Measurements from ENCODE around the gene KCNJ9.

Gene KCNJ9

DNA sequence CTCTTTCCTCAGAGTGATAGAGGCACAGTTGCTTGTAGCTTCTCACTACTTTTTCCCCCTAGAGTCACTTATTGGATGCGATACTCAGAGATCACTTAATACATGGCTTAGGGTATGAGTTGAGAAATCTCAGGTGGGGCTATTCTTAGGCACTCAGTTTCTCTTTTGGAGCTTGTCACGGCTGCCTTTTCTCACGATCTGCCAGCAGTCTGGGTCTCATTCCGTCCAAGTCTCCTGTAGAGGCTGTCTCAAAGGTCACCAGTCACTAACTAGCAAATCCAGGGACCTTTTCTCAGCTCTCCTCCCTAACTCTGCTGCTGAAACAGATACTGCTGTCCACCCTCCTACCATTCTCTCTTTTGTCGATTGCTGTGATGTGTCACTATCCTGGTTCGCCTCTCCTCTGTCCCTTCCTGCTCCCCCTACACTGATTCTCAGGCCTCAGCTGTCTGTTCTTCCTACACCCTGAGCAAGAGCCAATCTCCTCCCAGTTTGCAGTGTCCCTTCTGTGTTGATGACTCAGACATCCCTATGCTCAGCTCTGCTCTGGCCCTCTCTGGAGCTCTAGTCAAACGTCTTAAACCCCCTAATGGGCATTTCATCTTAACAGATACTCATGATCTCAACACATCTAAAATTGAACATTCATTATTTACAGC is 46.7 kb downstream of the KCNJ9 start:
- no peak for DNase-seq

DNA sequence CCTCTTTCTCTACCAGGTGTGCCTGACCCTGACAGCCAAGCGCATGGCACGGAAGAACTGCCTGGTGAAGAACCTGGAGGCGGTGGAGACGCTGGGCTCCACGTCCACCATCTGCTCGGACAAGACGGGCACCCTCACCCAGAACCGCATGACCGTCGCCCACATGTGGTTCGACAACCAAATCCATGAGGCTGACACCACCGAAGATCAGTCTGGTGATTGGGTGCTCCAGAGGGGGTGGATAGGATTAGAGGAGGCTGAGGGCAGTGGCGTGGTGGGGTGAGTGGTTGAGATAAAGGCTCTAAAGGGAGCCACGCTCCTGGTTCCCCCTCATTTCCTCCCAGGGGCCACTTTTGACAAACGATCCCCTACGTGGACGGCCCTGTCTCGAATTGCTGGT is 47.3 kb downstream of the KCNJ9 start:
- DNase-seq = no peak

DNA sequence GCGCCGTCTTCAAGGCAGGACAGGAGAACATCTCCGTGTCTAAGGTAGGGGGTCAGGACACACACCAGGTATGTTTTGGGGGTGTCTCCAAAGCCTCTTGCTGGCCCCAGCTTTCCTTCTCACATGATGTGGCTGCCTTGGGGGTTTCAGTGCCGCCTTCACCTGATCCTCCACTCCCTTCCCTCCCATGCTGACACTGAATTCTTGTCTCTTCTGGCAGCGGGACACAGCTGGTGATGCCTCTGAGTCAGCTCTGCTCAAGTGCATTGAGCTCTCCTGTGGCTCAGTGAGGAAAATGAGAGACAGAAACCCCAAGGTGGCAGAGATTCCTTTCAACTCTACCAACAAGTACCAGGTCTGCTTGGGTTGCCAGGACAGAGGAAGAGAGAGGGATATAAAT is 47.7 kb downstream of the KCNJ9 start:
- DNase-seq = no peak

DNA sequence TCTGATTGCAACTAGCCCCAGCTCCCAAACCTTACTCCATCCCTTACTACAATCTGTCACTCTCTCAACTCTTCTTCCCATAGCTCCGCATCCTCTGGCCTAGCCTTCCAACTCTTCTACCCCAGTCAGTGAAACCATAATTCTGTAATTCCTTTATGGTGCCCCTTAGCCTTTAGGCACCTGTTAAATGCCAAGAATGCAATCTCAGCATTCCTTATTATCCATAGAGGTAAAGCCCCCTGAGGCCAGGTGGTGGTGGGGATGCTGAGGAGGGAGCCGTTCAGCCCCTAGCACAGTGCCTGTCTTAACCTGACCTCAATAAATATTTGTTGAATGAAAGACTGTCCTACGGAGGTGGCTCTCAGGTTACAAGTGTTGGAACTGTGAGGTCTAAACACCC is 48.2 kb downstream of the KCNJ9 start:
- DNase-seq = no peak

DNA sequence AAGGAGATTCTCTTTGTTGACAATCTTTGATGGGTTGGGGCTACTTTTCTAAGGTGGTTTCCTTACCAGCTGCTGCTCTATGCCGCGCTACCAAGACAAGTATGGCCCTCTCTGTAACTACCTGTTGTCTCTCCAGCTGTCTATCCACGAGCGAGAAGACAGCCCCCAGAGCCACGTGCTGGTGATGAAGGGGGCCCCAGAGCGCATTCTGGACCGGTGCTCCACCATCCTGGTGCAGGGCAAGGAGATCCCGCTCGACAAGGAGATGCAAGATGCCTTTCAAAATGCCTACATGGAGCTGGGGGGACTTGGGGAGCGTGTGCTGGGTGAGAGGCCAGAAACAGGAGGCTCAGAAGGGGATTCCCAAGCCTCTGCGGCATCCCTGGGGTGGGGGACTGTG is 48.6 kb downstream of the KCNJ9 start:
- no peak for DNase-seq

DNA sequence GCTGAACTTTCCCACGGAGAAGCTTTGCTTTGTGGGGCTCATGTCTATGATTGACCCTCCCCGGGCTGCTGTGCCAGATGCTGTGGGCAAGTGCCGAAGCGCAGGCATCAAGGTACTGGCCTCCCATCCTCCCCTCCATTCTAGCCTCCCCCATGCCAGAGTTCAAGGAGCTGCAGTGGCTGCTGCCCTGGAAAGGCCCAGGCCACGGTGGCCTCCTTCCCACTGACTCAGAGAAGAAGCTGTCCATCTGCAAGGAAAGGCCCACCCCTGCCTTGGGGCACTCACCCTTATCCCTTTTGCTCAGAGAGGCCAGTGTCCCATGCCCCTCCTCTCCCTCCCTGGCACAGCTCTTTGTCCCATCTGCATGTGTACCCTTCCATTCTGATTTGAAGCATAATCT is 49.1 kb downstream of the KCNJ9 start:
- no peak for DNase-seq

DNA sequence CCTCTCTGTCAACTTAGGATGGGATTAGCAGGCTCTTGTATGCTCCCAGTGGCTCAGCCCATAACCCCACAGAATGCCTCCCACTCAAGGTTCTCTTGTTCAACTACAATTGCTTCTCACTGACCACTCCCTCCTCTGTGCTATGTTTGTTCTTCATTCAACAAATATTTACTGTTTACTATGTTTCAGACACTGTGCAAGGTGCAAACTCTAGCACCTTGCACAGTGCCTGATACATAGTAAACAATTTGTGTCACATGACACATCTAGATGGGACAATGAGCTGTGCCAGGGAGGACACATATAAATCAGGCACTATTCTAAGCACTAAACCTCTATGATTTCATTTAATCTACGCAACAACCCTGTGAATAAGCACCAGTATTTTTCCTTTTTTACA is 49.6 kb downstream of the KCNJ9 start:
- no peak for DNase-seq

DNA sequence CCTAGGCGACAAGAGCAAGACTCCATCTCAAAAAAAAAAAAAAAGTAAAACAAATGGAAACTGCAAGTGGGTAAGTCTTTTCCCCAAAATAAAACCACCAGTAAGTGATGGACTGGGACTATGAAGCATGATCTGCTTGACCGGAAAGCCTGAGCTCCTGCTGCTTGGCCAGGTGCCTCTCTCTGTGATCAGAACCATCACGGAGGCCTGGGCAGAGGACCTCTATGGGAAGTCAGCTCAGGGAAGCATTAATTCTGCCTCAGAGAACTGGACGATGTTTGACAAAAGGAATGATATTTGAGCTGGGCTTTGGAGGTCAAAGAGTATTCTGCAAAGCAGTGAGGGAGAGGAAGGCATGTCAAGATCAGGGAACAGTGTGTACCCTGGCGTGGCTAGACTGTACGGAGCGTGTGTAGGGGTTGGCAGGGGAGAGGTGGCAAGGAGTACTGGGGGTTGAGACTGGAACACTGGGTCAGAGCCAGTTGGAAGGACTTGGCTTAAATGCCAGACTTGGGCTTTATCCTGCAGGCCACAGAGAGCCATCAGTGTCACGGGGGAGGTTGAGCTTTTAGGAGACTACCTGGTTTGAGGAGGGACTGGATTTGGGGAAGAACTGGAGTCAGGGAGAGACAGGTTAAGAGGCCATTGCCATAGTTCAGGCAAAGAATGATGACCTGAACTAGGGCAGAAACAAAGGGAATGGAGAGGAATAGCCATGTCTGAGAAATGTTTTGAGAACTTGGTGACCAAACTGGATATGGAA is 50.6 kb downstream of the KCNJ9 start:
- DNase-seq = no peak

DNA sequence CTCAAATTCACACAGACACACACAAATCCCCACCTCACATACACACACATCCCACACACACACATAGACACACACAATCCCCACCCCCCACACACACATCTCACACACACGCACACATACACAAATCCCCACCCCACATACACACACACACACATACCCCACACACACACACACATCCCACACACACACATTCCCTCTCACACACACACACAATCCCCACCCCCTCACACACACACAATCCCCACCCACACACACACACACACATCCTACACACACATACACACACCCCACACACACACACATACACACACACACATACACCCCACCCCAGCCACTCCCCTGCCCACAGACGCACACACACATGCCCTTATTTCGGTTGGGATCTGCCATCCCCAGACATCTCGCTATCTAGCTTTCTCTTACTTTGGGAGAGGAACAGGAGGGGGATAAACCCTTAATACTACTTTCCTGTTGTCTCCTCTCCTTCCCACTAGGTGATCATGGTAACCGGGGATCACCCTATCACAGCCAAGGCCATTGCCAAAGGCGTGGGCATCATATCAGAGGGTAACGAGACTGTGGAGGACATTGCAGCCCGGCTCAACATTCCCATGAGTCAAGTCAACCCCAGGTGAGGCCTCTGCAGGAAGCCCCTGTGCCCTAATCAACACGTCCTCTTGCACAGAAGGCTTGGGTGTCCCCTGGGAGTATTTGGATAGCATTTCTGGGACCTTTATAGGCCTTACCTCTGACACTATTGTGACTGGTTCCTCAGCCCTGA is 52.8 kb downstream of the KCNJ9 start:
- DNase-seq = no peak

DNA sequence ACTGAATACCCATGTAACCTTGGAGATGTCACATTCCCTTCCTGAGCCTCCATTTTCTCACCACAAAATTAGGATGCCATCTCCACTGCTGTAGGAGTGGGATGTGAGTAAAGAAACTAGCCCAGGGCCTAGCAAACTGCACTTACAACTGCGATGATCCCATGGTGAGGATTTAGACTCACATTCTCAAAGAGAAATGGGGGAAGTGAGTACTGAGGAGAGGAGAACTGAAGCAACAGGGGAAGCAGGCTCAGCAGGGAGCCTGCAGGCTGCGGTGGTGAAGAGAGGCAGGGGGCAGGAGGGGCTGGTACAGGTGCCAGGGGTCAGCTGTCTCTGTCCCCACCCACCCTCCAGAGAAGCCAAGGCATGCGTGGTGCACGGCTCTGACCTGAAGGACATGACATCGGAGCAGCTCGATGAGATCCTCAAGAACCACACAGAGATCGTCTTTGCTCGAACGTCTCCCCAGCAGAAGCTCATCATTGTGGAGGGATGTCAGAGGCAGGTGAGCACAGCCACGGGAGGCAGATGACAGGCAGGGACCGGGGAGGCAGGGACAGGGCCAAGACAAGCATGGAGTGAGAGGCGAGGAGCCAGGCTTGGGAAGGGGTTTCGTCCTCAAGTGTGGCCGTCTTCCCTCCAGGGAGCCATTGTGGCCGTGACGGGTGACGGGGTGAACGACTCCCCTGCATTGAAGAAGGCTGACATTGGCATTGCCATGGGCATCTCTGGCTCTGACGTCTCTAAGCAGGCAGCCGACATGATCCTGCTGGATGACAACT is 53.6 kb downstream of the KCNJ9 start:
- DNase-seq = no peak

DNA sequence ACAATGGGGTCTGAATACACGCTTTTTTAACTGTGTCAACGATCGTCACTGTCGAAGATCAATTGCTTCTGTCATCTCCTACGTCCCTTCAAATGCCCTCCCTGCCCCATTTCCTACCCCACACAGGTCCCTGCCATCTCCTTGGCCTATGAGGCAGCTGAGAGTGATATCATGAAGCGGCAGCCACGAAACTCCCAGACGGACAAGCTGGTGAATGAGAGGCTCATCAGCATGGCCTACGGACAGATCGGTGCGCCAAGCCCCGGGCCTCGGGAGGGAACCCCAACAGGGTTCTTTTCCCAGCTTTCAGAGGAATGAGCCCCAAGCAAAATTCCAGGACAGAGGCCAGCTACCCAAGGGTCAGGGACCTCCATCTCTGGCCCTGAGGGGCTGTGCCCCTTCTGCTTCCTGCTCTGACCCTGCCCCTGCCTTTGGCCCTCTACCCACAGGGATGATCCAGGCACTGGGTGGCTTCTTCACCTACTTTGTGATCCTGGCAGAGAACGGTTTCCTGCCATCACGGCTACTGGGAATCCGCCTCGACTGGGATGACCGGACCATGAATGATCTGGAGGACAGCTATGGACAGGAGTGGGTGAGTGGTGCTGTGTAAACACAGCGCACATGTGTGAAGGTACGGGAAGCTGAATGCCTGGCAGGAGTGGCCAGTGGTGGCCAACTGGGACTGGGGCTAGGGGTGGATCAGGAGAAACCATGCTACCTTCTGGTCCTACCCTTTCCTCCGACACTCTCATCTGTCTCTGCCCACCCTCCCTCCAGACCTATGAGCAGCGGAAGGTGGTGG is 55.0 kb downstream of the KCNJ9 start:
- no peak for DNase-seq

DNA sequence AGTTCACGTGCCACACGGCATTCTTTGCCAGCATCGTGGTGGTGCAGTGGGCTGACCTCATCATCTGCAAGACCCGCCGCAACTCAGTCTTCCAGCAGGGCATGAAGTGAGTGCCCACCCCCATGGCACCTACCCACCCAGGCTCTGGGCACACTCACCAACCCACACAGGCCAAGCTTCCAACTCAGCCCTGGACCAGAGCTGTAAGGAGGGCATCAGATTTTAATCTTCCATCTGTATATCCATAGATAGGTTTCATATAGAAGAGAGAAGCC is 55.5 kb downstream of the KCNJ9 start:
- no peak for DNase-seq

DNA sequence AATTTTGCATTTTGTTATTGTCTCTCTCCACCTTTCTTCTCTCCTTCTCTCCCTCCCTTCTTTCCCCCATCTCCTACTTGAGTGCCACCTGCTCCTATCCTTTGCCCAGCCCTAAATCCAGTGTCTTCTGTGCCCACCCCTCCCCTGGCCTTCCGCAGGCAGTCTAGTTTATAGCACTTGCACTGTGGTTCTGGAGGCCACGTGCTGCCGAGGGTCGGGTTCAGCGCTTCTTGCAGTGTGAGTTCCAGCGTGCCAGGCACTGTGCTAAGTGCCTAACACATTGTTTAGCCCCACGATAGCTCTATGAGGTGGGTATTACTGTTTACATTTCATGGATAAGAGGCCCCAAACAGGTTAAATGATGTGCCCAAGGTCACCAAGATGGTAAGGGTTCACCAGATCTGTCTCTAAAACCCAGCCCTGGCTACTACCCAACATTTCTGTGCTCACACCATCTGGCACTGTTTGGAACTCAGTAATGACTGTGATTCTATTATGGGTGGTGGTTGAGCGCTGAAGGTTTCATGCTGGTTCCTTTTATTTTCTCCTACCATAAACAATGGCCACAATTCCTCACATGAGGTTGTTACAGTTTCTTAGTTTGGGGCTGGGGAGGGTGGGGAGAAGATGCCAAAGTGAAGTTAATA is 56.0 kb downstream of the KCNJ9 start:
- DNase-seq = no peak

DNA sequence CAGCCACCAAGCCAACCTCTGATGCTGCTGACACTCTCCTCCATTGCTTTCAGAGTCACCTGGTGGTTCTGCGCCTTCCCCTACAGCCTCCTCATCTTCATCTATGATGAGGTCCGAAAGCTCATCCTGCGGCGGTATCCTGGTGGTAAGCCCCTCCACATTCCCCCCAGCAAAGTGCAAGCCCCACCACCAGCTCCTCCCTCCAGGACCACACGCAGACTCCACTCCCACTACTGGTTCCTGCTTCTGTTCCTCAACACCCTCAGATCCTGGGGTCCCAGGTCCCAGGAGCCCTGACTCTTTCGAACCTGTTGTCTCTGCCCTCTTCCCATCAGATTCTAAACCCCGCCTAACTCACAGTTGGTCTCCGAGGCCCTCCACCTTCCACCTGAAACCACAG is 58.5 kb downstream of the KCNJ9 start:
- DNase-seq = no peak
